Epithelial cell of esophagus (primary cell): ENCODE data around the gene GNRH2.

Experiments
- DNase-seq: peaks from one replicate; pipeline ENCODE4 v3.0.0; 2010; ENCODE audit warnings: low read depth
- H3K4me3 ChIP-seq: 2 replicates; pipeline ENCODE4 v1.5.1; 2011; ENCODE audit warnings: mild to moderate bottlenecking, low read length, control low read depth
- CTCF ChIP-seq: IDR thresholded peaks from 2 replicates; pipeline ENCODE4 v1.5.1; 2011; ENCODE audit warnings: low read depth, mild to moderate bottlenecking, low read length, control low read depth, inconsistent platforms; ENCODE audit not compliant: insufficient read depth; ENCODE audit errors: missing control alignments

The GNRH2 gene, protein sequence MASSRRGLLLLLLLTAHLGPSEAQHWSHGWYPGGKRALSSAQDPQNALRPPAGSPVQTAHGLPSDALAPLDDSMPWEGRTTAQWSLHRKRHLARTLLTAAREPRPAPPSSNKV

DNA sequence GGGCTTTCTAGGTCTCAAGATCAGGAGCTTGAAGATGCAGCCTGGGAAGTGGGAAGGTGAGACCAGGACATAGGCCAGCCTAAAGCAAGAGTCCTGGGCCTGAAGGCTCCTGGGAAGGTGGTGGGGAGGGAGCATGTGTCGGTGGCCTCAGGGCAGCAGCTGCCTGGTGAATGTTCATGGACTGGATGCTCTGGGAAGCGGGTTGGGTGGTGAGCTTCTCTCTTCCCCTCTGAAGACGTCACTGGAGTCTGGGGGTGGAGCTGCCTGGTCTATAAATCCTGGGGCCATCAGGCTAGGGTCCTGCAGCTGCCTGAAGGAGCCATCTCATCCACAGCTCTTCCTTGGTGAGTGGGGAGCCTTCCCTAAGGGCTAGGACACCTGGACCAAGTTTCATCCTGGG lies at the start of gene GNRH2:
Gene GNRH2, plus strand, starts transcription at position 301 of the 400 bp plus-strand sequence. CDS start 793 bp downstream, outside the sequence.
- H3K4me3 ChIP-seq: no peak within 1 kb of the TSS
- TF ChIP-seq CTCF: no peak
- DNase-seq: no peak

DNA sequence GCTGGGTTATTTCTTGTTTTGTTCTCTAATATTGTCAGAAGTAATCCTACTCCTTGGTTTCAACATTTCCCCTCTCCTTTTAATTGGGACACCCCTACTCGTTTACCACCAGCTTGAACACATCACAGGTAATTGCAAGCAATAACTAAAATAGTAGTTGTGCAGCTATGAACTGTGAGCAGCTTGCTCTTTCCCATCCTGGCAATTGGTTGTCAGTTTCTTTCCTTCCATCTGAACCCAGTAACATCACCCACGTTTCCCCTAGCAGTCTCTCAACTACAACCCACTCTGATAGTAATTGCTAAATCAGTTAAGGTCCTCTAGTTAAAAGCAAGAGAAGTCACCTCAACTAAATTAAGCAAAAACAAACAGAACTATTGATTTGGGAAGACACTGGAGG lies 47.6 kb upstream of the GNRH2 start:
- no peak for DNase-seq
- no peak for TF ChIP-seq CTCF
- H3K4me3 ChIP-seq: no peak overlapping the region

DNA sequence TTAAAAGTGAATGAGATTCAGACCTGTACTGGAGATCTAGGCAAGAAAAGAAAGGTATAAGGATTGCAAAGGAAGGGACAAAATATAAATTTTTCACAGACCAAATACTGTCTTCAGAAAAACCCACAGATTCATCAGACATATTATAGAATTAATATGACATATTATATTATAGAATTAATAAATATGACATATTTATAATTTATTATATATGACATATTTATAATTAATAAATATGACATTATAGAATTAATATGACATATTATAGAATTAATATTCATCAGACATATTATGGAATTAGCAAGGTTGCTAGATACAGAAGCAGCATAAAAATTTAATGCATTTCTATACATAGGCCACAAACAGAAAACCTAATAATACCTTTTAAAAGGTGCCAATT lies 44.7 kb upstream of the GNRH2 start:
- no peak overlapping the region for H3K4me3 ChIP-seq
- DNase-seq: no peak
- TF ChIP-seq CTCF: no peak

DNA sequence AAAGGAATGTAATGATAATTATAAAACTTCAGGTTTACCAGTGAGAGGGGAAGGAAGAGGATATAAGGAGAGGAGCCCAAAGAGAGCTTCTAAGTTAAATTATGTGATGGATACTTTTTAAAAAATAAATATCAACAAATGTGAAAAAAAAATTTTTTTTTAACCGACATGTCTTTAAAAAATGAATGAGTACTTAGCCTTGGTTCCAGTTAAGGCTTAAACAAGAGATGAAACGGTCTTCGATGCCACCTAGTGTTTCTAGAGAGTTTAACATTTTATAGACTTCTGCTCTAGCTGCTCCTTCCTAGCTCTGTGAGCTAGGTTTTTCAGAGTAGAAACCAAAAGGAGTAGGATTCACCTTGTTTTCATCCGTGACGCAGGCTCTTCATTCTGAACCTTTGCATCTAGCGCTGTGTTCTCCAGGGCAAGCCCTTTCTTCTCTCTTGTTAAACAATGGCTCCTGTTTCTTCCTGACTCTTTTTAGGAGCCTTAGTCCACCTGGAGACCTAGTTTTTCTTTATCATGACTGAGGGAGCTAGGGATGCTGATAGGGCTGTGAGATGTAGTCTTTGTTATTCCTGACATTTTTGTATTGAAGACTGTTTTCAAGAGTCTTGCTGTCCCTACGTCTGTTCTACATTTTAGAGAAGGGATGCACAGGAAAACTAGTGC lies 42.4 kb upstream of the GNRH2 start:
- H3K4me3 ChIP-seq: no peak overlapping the region
- TF ChIP-seq CTCF: no peak
- no peak for DNase-seq

DNA sequence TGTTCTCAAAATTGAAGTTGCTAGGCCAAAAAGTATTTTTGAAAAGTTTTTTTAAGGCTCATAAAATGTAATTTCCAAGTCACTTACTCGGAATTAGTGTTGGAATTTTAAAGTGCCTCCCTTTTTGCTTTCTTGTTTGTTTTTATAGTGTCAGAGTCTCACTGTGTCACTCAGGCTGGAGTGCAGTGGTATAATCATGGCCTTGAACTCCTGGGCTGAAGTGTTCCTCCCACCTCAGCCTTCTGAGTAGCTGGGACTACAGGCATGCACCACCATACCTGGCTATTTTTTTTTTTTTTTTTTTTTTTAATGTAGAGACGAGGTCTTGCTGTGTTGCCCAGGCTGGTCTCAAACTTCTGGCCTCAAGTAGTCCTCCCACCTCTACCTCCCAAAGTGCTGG lies 40.0 kb upstream of the GNRH2 start:
- no peak for DNase-seq
- H3K4me3 ChIP-seq: no peak overlapping the region
- TF ChIP-seq CTCF: no peak

DNA sequence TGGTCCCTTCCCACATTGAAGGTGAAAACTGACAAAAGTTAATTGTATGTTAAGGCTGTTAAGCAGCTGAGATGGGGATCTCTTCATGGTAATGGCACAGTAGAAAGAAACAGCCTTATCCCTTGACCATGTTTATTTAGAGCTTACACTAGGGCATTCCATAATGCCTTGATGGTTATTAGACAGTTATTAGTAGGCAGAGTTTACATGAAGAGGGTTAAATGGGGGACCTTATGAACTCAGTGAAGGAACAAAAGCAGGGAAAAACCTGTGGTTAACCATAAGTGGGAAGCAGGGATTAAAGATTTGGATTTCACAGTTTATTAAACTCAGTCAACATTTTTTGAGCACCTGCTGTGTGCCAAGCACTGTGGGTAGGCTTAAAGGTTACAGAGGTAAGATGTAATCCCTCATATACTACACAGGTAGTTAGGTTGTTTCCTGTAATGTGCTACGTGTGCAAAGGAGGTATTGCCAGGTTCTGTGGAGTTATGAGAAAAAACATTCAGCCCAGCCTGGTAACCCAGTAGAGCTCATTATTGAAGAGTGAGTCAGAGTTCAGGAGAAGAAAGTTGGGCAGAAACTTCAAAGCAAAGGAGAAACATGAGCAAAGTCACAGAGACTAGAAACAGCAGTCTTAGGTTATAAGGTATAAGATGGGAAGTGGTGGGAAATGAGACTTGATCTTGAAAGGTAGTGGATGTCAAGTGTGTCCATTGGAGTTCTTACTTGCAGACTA lies 32.3 kb upstream of the GNRH2 start:
- no peak overlapping the region for H3K4me3 ChIP-seq
- no peak for TF ChIP-seq CTCF
- peak; percentile 28 for DNase-seq

DNA sequence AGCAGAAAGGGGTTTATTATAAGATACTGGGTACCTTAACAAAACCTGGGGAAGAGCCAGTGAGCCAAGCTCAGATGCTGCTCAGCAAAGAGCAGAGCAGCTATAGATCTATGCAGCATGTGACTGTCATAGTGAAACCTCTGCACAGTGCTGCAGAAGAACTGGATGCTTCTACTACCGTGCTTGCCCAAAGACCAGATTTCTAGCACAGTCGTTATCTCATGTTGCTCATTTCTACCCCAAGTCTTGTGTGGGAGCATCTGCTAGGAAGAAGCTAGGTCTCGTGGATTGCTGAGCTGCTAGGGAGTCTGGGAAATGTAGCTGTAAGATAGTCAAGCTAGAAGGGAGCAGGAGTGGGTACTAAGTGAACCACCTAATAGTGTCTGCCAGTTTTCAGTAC lies 31.7 kb upstream of the GNRH2 start:
- DNase-seq: no peak
- no peak for TF ChIP-seq CTCF
- no peak overlapping the region for H3K4me3 ChIP-seq
